Renal pelvis (tissue), 4 donors: ENCODE measurements around the gene ST3GAL3. TPM values are rescaled to one million over a fixed set of nuclear protein-coding genes. Genes with fewer than 3 reads are reported as not detected.
A peak's percentile ranks its signal among the peaks of the same experiment; 100 is the strongest.

Source experiments
- DNase-seq: peaks from one replicate; pipeline ENCODE4 v3.0.0-alpha.2; 2013
- polyA plus RNA-seq, 3 donors: library from polyadenylated mRNA; unstranded; fragments of 120-200 nt; gene quantifications; one replicate each; pipeline ENCODE4 v1.2.1, GENCODE V29; 2013; ENCODE audit not compliant: insufficient read length in 3 of 3

The ST3GAL3 gene
- polyA plus RNA-seq, 3 donors, result 19.2 to 27.2 (median 23.4) TPM

DNA sequence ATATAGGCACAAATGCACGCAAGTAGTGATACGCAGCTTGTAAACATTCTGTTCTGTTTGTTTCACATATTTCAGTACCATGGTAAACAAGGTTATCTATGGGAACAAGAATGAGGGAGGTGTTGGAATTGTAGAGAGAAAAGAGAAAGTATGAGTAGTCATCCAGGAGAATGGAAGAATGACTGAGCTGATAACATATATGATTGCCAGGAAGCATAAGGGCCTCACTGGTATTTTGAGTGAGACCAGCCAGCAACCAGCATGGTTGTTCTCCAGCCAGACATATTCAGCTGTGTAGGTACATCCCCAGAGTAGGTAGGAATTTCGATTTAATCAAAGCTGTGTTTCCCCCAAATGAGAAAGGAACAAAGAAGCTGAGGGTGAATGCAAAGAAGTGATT lies 167.4 kb downstream of the ST3GAL3 start:
- no peak for DNase-seq

DNA sequence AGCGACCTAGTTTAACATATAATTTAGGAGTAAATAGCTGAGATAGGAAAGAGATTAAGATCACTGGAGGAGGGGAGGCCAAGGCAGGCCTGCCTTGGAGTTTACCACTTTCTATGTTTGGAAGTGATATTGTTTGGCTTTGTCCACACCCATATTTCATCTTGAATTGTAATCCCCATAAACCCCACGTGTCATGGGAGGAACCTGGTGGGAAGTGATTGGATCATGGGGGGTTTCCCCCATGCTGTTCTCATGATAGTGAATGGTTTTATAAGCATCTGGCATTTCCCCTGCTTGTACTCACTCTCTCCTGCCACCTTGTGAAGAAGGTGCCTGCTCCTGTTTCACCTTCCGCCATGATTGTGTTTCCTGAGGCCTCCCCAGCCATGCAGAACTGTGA lies 168.0 kb downstream of the ST3GAL3 start:
- no peak for DNase-seq

DNA sequence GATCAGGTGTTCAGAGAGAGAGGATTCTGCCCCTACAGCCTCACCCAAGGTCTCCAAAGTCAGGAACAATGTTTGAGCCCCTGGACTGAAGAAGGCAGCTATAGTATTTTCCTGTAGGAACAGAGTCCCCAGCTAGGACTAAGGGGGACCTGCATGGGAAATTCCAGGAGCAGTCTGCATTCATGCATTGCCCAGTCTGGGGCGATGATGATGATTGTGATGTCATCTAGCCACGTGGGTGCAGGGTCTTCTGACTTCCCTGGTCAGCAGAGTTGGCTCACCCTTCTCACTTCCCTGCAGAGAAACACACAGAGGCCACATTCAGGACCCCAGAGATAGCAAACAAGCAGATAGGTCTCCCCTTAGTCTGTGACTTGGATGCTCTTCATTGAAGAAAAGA lies 169.8 kb downstream of the ST3GAL3 start:
- DNase-seq, result no peak

DNA sequence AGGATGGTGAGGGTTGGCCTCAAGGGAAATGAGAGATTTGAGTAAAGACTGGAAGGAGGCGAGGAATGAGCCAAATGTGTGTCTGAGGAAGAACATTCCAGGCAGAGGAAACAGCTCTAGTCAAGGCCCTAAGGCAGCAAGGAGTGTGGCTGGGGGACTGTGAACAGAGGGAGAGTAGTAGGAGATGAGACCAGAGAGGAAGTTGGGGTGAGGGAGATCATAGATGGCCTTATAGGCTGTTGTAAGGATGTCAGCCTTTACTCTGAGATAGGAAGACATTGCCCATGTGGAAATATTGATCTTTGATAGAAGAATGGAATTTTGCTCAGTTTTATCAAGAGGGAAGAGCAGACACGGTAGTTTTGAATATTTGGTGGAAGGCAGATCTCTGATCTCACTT lies 171.1 kb downstream of the ST3GAL3 start:
- no peak for DNase-seq

DNA sequence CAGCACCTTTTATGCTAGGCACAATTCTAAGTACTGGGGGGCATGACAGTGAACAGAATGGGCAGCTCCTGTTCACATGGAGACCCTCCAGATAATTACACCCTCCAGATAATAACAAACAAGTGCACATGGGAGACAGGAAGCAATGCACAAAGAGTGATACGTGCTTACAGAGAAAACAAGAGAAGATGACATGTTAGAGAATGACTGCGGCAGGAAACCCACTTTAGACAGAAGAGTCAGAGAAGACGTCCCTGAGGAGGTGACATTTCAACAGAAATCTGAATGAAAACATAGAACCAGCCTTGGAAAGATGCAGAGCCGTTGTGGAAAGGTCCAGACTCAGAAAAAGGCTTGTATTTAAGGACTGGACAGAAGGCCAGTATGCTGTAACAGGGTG lies 171.5 kb downstream of the ST3GAL3 start:
- DNase-seq, result no peak

DNA sequence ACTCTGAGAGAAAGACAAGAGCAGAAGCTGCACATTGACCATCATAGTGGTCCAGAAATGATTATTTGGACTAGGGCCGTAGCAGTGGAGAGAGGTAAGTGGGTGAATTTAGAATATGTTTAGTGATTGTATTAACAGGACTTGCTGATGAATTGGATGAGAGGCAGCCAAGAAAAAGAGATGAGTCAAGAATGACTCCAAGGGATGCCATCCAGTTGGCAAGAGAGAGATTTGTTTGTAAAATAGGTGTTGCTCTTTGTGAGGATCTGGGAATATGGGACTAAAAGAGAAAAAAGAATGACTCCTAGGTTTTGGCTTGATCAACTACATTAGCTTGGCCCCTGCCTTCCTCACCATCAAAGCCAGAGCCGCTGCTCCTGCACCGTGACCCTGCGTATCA lies 172.1 kb downstream of the ST3GAL3 start:
- no peak for DNase-seq

DNA sequence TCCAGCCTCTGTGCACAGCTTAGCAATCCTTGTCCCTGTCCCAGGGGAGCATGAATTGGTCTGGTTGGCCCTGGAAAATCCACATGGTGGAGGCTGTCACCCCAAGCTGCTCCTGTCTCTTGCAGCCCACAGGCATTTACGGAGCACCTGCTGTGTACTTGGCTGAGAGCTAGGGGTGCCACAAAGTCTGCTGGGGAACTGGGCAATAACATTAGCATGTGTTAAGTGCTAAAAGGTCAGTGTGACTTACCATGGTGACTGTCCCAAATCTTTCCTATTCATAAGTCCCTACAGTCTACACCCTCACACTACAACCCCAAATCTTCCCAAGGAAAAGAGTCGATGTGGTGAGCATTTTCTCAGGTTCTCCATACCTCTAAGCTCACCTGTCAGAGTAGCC lies 172.7 kb downstream of the ST3GAL3 start:
- DNase-seq, result no peak

DNA sequence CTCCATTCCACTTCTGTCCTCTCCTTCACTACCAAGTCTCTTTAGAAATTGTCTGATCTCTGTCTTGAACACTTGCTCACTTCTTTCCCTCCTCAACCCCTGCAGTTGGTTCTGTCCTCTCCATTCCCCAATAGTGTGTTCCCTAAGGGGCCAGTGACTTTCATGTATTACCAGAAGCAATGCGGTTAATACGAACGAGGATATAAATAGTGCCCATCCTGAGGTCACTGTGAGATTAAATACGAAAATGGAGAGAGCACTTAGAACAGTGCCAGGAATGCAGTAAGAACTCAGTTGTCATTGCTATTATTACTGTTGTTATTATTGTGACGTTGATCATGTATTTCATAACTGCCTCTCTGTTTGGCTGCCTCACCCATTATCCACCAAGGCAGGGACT lies 173.3 kb downstream of the ST3GAL3 start:
- no peak for DNase-seq

DNA sequence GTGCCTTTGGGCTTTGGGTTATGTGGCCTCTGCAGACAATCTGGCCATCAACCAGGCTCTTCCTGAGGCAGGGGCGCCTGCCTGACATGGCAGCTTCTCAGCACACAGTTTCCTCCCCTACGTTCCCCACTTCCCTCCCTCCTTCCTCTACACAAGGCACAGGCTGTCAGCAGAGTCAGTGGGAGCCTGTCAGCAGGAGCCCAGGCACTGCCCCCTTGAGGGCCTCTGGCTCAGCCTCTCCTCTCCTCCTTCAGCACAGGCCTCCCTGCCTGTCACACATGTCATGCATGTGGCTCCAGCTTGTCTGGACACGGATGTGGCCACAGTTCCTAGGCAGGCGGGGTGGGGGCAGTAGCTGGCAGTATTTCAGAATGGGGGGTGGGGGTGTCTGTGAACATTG lies 174.1 kb downstream of the ST3GAL3 start:
- DNase-seq, result no peak

DNA sequence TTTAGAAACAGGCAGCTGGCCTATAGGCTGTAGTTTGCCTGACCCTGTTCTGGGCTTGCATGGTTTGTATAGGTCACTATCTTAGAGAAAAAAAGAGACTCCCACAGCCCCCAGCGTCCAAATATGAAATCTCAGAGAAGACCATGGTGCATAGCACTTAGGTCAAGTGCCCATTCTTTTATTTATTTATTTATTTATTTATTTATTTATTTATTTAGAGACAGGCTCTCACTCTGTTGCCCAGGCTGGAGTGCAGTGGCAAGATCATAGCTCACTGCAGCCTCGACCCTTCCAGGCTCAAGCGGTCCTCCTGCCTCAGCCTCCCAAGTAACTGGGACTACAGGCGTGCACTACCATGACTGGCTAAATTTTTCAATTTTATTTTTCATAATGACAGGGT lies 175.4 kb downstream of the ST3GAL3 start:
- no peak for DNase-seq

DNA sequence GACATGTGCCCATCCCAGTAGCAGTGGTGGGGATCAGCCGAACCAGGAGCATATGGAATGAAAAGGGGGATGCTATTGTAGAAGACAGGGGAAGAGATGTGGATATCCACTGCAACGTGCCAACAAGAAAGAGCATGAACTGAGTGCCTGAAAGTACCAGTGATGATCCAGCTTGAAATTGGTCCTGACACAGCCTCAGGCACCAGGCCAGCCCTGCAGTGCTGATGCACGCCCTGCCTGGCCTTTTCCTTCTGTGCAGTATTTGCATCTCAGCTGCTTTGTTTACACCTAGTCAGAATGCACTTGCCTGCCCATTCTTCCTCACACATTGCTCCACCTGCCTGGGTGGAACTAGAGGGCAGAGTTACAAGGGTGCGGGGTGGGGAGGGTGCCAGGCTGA lies 176.0 kb downstream of the ST3GAL3 start:
- no peak for DNase-seq

DNA sequence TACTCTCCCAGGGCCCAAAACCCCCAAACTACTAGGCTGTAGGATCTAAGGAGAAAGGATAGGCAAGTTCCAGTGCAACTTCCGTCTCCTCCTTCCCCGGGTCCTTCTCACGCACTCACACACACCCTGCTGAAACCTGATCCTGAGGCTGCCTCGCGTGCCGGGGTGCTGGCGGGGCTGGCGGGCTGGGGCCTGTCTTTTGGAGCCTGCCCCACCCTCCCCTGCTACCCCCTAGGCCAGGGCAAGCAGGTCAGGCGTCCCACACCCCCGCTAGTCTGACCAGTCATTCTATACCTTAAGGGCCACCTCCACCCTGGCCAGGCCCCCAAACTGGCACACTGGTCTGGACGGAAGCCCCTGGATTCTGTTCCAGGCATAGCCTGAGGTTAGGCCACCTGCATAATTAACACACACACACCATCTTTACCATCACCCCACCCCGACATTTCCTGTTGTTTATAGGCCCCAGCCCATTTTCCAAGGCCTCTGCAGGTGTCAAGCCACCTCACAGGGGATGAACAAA lies 178.0 kb downstream of the ST3GAL3 start:
- DNase-seq, result peak; percentile 21

DNA sequence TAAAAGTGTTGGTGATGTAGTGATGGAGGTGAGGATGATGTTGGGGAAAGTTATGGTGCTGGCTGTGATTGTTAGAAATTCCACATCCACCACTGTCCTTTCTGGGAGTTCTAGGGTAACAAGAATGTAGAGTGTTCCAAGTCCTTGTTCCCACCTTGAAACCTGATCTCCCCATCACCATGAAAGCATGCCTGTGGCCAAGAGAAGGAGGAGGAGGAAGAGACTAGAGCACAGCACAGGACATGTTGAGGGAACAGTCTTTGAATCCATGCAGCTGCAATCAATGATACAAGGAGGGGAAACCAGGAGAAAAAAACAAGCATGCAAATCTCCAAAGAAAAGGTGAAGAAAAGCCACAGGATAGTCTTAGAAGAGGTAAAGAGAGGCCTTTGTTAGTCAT lies 180.4 kb downstream of the ST3GAL3 start:
- no peak for DNase-seq

DNA sequence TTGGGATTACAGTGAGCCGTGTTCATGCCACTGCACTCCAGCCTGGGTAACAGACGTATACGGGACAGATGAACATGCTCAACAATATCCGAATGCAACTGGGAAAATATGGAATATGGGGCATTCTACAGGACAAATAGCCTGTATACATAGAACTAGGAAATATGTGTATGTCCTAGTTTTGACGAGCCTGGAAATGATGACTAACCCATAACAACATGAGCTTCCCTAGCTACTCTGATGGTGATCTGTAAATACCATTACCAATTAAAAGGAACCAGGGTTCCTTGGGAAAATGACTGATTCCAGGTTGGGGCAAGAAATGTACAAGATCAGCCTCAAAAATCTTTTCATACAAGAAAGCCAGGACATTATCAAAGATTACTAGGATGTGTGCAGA lies 183.5 kb downstream of the ST3GAL3 start:
- DNase-seq, result no peak

DNA sequence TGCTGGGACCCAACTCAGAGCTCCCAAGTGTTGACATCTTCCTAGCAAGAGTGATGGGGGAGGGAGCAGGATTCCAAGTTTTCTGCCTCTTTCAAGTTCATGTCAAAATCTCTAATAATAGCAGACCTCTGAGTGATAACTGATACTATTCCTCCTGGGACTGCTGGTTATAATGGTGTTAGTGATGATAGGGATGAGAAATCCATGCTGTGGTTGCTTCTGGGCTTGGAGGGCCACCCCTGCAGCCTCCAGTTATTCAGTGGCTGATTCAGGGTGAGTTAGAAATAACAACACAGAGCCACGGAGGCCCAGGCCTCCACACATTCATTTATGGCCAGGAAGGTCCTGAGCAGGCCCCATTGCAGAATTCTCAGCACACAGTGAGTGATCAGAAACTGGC lies 185.7 kb downstream of the ST3GAL3 start:
- no peak for DNase-seq

DNA sequence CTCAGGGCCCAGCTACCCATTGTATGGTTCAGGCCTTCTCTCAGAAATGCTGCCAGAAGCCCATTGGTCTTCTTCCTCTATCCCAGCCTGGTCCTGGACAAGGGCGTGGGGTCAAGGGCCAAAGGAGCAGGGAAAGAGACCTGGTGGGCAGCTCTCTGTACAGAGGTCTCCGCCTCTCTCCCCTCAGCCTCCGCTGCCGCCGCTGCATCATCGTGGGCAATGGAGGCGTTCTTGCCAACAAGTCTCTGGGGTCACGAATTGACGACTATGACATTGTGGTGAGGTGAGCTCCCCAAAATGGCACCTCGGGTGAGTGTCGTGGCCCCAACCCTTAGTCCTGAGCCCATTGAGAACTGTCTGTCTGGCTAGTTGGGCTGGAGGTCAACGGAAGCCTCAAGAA lies 191.6 kb downstream of the ST3GAL3 start:
- no peak for DNase-seq

DNA sequence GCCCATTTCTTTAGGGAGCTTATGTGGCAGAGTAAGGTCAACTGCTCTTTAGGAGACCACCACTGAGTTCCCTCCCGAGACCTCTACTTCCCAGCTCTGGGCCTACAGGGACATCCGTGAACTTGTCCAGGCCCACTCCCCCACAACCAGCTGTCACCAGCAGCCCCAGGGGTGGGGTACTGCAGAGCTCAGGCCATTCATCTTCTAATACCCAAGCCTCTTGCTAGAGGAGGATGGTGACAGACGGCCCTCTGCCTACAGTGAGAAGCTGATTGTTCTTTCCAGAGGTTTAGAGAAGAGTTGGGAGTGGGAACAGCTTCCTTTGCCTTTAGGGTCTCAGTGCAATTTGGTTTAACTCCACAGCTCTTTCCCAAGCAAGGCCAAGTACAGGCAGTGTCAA lies 193.1 kb downstream of the ST3GAL3 start:
- no peak for DNase-seq

DNA sequence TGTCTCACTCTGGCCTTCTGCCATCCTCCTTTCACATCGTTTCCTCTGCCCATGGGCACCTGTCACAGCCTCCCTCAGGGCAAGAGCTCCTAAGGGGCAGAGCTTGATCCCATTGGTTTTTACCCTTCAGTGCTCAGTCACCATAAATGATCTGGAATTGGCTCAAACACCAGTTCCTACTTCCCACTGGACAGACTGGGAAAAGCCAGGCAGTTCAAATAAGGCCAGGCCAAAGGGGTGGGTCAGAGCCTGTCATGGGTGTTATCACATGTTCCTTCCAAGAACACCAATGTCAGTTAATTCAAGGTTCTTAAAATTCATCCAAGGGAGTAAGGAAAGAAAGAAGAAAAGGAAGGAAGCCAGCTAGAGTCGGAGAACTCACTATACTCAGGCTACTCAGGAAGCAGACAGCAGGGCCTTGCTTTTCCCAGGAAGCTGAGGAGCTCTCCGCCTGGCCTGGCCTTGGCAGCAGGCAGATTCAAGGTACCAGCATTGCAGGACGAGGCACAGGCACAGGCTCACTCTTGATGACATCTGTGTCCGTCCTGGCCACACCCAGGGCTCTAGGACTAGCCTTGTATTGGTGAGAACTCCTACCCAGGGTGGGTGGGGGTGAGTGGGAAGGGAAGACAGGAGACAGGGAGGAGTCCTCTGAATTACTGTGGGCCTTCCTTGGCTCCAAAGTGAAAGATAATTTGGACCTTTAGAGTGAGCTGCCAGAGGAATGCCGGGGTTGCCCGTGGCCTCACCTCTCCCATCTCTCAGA lies 194.0 kb downstream of the ST3GAL3 start:
- no peak for DNase-seq

DNA sequence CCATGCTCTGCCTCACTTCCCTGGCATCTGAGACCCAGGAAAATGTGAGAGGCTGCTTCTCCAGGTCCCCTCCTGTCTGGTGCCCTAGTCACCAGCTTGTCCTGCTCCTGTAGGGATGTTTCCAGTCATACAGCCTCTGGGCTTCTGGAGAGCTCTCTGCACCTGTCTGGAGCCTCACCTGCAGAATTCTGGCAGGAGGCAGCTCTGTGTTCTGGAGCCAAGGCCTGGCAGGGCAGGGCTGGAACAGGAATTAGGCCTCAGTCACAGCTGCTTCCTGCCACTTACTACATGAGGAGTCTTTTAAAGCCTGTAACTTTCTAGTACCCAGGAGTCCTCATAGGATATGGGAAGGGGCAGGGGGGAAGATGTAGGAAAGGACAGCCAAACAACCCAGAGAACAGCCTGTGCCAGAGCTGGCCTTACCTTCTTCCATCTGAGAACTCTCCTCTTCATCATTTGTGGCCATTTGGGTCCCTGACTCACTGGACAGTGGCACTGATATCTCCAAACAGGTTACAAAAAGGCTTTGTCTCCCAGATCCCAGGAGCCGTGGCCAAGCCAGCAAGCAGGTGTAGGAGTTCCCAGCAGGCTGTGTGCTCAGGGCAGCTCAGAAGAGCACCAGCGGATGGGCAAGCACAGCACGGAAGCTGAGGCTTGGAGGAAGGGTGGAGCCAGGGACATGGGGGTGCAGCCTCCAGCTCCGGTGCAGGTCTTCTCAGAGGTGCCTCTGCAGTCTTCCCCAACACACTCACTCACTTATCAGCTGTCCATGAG lies 194.9 kb downstream of the ST3GAL3 start:
- DNase-seq, result no peak

DNA sequence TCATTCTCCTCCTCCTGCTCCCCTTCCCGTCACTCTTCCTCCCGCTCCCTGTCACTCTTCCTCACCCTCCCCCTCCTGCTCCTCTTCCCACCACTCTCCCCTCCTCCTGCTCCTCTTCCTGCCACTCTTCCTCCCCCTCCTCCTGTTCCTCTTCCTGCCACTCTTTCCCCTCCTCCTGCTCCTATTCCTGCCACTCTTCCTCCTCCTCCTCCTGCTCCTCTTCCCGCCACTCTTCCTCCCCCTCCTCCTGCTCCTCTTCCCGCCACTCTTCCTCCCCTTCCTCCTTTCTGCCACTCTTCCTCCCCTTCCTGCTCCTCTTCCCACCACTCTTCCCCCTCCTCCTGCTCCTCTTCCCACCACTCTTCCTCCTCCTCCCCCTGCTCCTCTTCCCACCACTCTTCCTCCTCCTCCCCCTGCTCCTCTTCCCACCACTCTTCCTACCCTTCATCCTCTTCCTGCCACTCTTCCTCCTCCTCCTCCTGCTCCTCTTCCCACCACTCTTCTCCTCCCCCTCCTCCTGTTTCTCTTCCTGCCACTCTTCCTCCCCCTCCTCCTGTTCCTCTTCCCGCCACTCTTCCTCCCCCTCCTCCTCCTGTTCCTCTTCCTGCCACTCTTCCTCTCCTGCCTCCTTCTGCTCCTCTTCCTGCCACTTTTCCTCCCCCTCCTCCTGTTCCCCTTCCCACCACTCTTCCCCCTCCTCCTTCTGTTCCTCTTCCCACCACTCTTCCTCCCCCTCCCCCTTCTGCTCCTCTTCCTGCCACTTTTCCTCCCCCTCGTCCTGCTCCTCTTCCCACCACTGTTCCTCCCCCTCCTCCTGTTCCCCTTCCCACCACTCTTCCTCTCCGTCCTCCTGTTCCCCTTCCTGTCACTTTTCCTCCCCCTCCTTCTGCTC lies 197.6 kb downstream of the ST3GAL3 start:
- no peak for DNase-seq

DNA sequence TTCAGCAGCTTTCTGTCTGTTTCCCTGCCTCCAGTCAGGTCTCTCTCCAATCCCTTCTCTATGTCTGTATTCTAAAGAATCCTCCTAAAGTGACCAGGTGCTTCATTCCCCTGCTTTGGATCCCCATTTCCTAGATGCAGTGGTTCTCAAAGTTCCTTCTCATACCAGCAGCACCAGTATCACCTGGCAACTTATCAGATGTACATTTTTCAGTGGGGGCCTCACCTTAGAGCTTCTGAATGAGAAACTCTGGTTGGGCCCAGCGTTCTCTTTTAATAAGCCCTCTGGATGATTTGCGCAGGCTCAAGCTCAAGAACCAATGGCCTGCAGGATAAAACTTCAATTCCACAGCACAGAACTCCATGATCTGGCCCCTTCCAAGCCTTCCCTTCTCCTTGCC lies 200.9 kb downstream of the ST3GAL3 start:
- no peak for DNase-seq

DNA sequence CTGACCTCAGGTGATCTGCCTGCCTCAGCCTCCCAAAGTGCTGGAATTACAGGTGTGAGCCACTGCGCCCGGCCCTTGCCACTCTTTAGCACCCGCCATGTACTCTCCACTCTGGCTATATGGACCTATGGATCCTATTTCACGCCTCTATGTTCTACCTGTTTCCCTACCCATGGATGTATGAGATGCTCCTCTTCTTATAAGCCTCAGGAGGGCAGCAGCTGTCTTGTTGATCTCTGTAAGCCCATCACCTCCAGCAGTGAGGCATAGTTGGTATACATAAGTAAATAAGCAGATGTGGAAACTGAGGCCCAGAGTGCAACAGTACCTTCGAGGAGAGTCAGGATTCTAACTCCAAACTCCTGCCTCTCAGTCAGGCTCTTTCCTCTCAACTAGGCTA lies 201.5 kb downstream of the ST3GAL3 start:
- DNase-seq, result no peak
